HL-60 (cell line): ENCODE measurements around the gene C17orf67.

ENCODE experiments used
- DNase-seq, 2 experiments: peaks; one replicate each; pipeline ENCODE4 v3.0.0-alpha.2; 2010 to 2020; ENCODE audit warnings: low read depth in 1 of 2, low spot score in 1 of 2
- H3K27ac ChIP-seq: fragments of 250-450 bp; sonication (Bioruptor Pico); replicated peaks from 2 replicates; pipeline ENCODE4 v1.5.1; 2020; ENCODE audit warnings: mild to moderate bottlenecking, moderate library complexity
- H3K27me3 ChIP-seq: fragments of 250-450 bp; sonication (Bioruptor Pico); 2 replicates; pipeline ENCODE4 v1.5.1; 2021; ENCODE audit warnings: mild to moderate bottlenecking, moderate library complexity; ENCODE audit not compliant: insufficient read depth, poor library complexity, severe bottlenecking
- H3K4me3 ChIP-seq: replicated peaks from 2 replicates; pipeline ENCODE4 v1.5.1; 2011; ENCODE audit warnings: mild to moderate bottlenecking, control low read depth, low read length; ENCODE audit not compliant: insufficient read depth
- CTCF ChIP-seq: IDR thresholded peaks from one replicate; pipeline ENCODE4 v1.5.1; 2011; ENCODE audit warnings: low read length, control low read depth, inconsistent platforms; ENCODE audit not compliant: insufficient read depth
- GABPA ChIP-seq: IDR thresholded peaks from 2 replicates; pipeline ENCODE4 v1.6.1; 2012; ENCODE audit warnings: low read depth
- POLR2AphosphoS5 ChIP-seq: IDR thresholded peaks from 2 replicates; pipeline ENCODE4 v1.6.1; 2012; ENCODE audit warnings: low read depth
- REST ChIP-seq: IDR thresholded peaks from 2 replicates; pipeline ENCODE4 v1.6.1; 2012; ENCODE audit warnings: low read depth; ENCODE audit not compliant: insufficient replicate concordance
- SPI1 ChIP-seq: IDR thresholded peaks from 2 replicates; pipeline ENCODE4 v1.6.1; 2012; ENCODE audit warnings: low read depth, mild to moderate bottlenecking, borderline replicate concordance

C17orf67 gene

GRCh38 chr17:56831369-56832095 is 2.2 kb downstream of the C17orf67 start:
- TF ChIP-seq POLR2AphosphoS5 (no peak), SPI1 (no peak), GABPA (no peak), CTCF (no peak), REST (no peak)
- Histone ChIP-seq H3K27ac (no peak overlapping the region), H3K27me3 (no peaks in the 10 kb centered on the region), H3K4me3 (no peak overlapping the region)
- no peak for DNase-seq

- TF ChIP-seq SPI1: no peak
- TF ChIP-seq POLR2AphosphoS5: no peak
- TF ChIP-seq GABPA: no peak
- TF ChIP-seq CTCF: no peak
- TF ChIP-seq REST: no peak
- no peak for DNase-seq
- Histone ChIP-seq H3K27ac (no peak overlapping the region), H3K4me3 (no peak overlapping the region), H3K27me3 (no peaks in the 10 kb centered on the region)
Measured at GRCh38 chr17:56830726-56831368, 2.9 kb downstream of the C17orf67 start.

GRCh38 chr17:56826611-56827414 is 6.9 kb downstream of the C17orf67 start:
- no peak overlapping the region for H3K27ac ChIP-seq
- no peaks in the 10 kb centered on the region for H3K27me3 ChIP-seq
- no peak for DNase-seq
- H3K4me3 ChIP-seq: no peak overlapping the region
- TF ChIP-seq REST: no peak
- no peak for TF ChIP-seq GABPA
- TF ChIP-seq POLR2AphosphoS5: no peak
- no peak for TF ChIP-seq CTCF
- no peak for TF ChIP-seq SPI1
